ENCODE data around the gene ELL. TPM values are rescaled to one million over a fixed set of nuclear protein-coding genes. Genes with fewer than 3 reads are reported as not detected.

Gene ELL
- total RNA-seq, 1 experiment from 2014 or later = 22.9 TPM

- Histone ChIP-seq H3K9me2 (ENCODE audit: insufficient read depth) (no peaks in the 10 kb centered on the region), H3K27me3 (ENCODE audit: insufficient read depth, low read length) (no peaks in the 10 kb centered on the region), H3K27ac (ENCODE audit: low read depth, low read length) (no peak overlapping the region), H4K20me1 (ENCODE audit: insufficient read depth) (no peaks in the 10 kb centered on the region), H3K9me3 (ENCODE audit: control insufficient read depth in 1 of 2, insufficient read depth in 1 of 2, low read depth in 1 of 2, low read length in 2 of 2) (no peaks in the 10 kb centered on the region), H3K4me2 (ENCODE audit: low read length) (no peak overlapping the region), H3K79me2 (ENCODE audit: insufficient read depth, low read length) (peaks cover 96% of the 10 kb centered on the region), H2AFZ (ENCODE audit: low read depth, low read length, poor library complexity, severe bottlenecking) (no peak overlapping the region), H3K4me1 (ENCODE audit: control insufficient read depth in 1 of 2, insufficient read depth in 2 of 2, low read length in 2 of 2) (peaks cover 9 to 11% of the 10 kb centered on the region in 2 experiments), H3K36me3 (ENCODE audit: control insufficient read depth in 1 of 2, insufficient read depth in 2 of 2, low read length in 2 of 2) (no peaks in the 10 kb centered on the region), H3K9ac (ENCODE audit: low read length) (no peak overlapping the region), H3K4me3 (replicated peaks in 1 of 2; ENCODE audit: low read depth in 1 of 2, low read length in 2 of 2) (no peak overlapping the region)
- no peak for TF ChIP-seq FOSL1 (IDR thresholded peaks at IDR 0.05; ENCODE audit: low read depth)
- no peak for TF ChIP-seq SRF (IDR thresholded peaks at IDR 0.05; ENCODE audit: low read depth)
- TF ChIP-seq SP1 (IDR thresholded peaks at IDR 0.05; ENCODE audit: low read depth) = no peak
- TF ChIP-seq EZH2 (IDR thresholded peaks at IDR 0.05) = no peak
- no peak for TF ChIP-seq ZNF274 (IDR thresholded peaks at IDR 0.05; ENCODE audit: low read depth, low read length)
- TF ChIP-seq TCF7L2 (IDR thresholded peaks at IDR 0.05; ENCODE audit: borderline replicate concordance, extremely low read depth, insufficient read depth, insufficient read length) = no peak
- no peak for TF ChIP-seq CBX3 (IDR thresholded peaks at IDR 0.05; ENCODE audit: low read depth)
- TF ChIP-seq, protein P1, sequence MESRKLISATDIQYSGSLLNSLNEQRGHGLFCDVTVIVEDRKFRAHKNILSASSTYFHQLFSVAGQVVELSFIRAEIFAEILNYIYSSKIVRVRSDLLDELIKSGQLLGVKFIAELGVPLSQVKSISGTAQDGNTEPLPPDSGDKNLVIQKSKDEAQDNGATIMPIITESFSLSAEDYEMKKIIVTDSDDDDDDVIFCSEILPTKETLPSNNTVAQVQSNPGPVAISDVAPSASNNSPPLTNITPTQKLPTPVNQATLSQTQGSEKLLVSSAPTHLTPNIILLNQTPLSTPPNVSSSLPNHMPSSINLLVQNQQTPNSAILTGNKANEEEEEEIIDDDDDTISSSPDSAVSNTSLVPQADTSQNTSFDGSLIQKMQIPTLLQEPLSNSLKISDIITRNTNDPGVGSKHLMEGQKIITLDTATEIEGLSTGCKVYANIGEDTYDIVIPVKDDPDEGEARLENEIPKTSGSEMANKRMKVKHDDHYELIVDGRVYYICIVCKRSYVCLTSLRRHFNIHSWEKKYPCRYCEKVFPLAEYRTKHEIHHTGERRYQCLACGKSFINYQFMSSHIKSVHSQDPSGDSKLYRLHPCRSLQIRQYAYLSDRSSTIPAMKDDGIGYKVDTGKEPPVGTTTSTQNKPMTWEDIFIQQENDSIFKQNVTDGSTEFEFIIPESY (IDR thresholded peaks at IDR 0.05; ENCODE audit: extremely low read depth, insufficient replicate concordance, low read length) = no peak
- no peak for TF ChIP-seq ELF1 (IDR thresholded peaks at IDR 0.05; ENCODE audit: borderline replicate concordance, low read depth)
- no peak for TF ChIP-seq RAD21 (IDR thresholded peaks at IDR 0.05; ENCODE audit: low read depth)
- no peak for TF ChIP-seq POLR2A (IDR thresholded peaks at IDR 0.05; ENCODE audit: borderline replicate concordance, extremely low read depth, insufficient read depth, insufficient read length)
- no peak for TF ChIP-seq YY1 (IDR thresholded peaks at IDR 0.05; ENCODE audit: extremely low read depth, insufficient replicate concordance, low read depth, low read length)
- no peak for TF ChIP-seq EZH2phosphoT487 (IDR thresholded peaks at IDR 0.05; ENCODE audit: borderline replicate concordance)
- ChIA-PET POLR2A (no interaction called here), RAD21 (ENCODE audit: low non-redundant PET in 1 of 2, low total read pairs in 2 of 2, uncharacterized antibody in 2 of 2, unreplicated experiment in 2 of 2) (no interaction called here), CTCF (interaction anchor here (1.1 kb wide), 1 partner anchor 38 kb away, joined by 3 read pairs; no protein-coding TSS in a partner anchor)
- no peak for DNase-seq (ENCODE audit: low read depth, low spot score)
- ATAC-seq = no peak
- no TSS peak for BruUV-seq (replicated peaks)
- intact Hi-C loops (cut with micrococcal nuclease) = no loop called here
Measured at GRCh38 chr19:18499055-18499775, 22.7 kb downstream of the ELL start.
